K562 (cell line): ENCODE measurements around the gene PSMA6. TPM values are rescaled to one million over a fixed set of nuclear protein-coding genes. Genes with fewer than 3 reads are reported as not detected.

Experiments used
- ATAC-seq: fragments of 200-7000 bp; cut with Tn5 transposase; 3 replicates; pipeline ENCODE4 v1.9.1; 2020; ENCODE audit warnings: moderate library complexity
- BruUV-seq: library from RNA; stranded (reverse); fragments of 400-500 nt; replicated peaks from 2 replicates; lab custom pipeline; 2021; lab: Mats Ljungman, UMichigan
- CTCF ChIA-PET: fragments of 300-600 bp; formaldehyde crosslinking; extraction: SDS; loops from one replicate; lab custom pipeline; 2021; ENCODE audit warnings: low intra/inter-chr PET ratio; lab: Yijun Ruan, JAX
- POLR2A ChIA-PET: fragments of 300-600, 350-650 bp; sonication (Branson Sonifier 250); formaldehyde crosslinking; extraction: SDS; loops from one replicate; lab custom pipeline; 2021; ENCODE audit warnings: antibody characterized with exemption, inconsistent platforms; lab: Yijun Ruan, JAX
- DNase-seq, 4 experiments: peaks; one replicate each; pipeline versions ENCODE4 v3.0.0 to v3.0.0-alpha.2; 2011 to 2018; ENCODE audit warnings: low spot score in 3 of 4, mixed read lengths in 3 of 4; ENCODE audit errors: extremely low read depth in 1 of 4
- FAIRE-seq: peaks from 2 replicates; lab custom pipeline; 2011; peaks lifted over from hg19 to GRCh38; lab: Jason Lieb, UNC
- H2AFZ ChIP-seq: 2 replicates; pipeline ENCODE4 v1.6.0; 2011; ENCODE audit warnings: low read depth, low read length, control low read depth, inconsistent platforms
- H3K27ac ChIP-seq: fragments of 200-600 bp; 3 replicates; pipeline ENCODE4 v1.8.0; 2011; ENCODE audit warnings: low read depth, mild to moderate bottlenecking, control low read depth, inconsistent platforms, low read length, moderate library complexity, mixed read lengths; ENCODE audit errors: extremely low read depth
- H3K27me3 ChIP-seq, 2 experiments: fragments of 300-600 bp in 1 of 2; 2 replicates in 1 of 2; 3 replicates in 1 of 2; pipeline versions ENCODE4 v1.6.0 to v1.8.0; 2011; ENCODE audit warnings: inconsistent platforms in 2 of 2, low read length in 2 of 2, mild to moderate bottlenecking in 1 of 2, mixed read lengths in 1 of 2, moderate library complexity in 1 of 2; ENCODE audit not compliant: control insufficient read depth in 2 of 2, insufficient read depth in 2 of 2
- H3K36me3 ChIP-seq: fragments of 300-600 bp; 3 replicates; pipeline ENCODE4 v1.8.0; 2011; ENCODE audit warnings: mild to moderate bottlenecking, low read length, inconsistent platforms; ENCODE audit not compliant: control insufficient read depth, insufficient read depth
- H3K4me1 ChIP-seq, 2 experiments: fragments of 200-600 bp in 1 of 2; replicated peaks in 1 of 2; 2 replicates in 1 of 2; 3 replicates in 1 of 2; pipeline versions ENCODE4 v1.5.1 to v1.8.0; 2011; ENCODE audit warnings: inconsistent platforms in 2 of 2, low read length in 2 of 2, mild to moderate bottlenecking in 1 of 2, mixed read lengths in 1 of 2, moderate library complexity in 1 of 2; ENCODE audit not compliant: control insufficient read depth in 2 of 2, insufficient read depth in 2 of 2
- H3K4me2 ChIP-seq: 2 replicates; pipeline ENCODE4 v1.6.1; 2011; ENCODE audit warnings: low read length, control low read depth, inconsistent platforms, mixed read lengths; ENCODE audit not compliant: insufficient read depth
- H3K4me3 ChIP-seq: fragments of 200-600 bp; sonication (generic), shearing (Covaris generic); 2 replicates; pipeline ENCODE4 v1.5.1; 2016; ENCODE audit warnings: control low read depth, inconsistent platforms
- H3K79me2 ChIP-seq: fragments of 200-600 bp; 3 replicates; pipeline ENCODE4 v1.8.0; 2011; ENCODE audit warnings: low read length, inconsistent platforms; ENCODE audit not compliant: control insufficient read depth, insufficient read depth
- H3K9ac ChIP-seq, 2 experiments: 2 replicates each; pipeline versions ENCODE4 v1.6.0 to v1.6.1; 2011; ENCODE audit warnings: low read depth in 2 of 2, low read length in 2 of 2, control low read depth in 1 of 2, inconsistent platforms in 1 of 2, mild to moderate bottlenecking in 1 of 2, mixed read lengths in 1 of 2; ENCODE audit not compliant: insufficient read depth in 1 of 2
- H3K9me1 ChIP-seq: one replicate; pipeline ENCODE4 v1.6.0; 2011; ENCODE audit warnings: inconsistent platforms, mild to moderate bottlenecking, low read length, moderate library complexity; ENCODE audit not compliant: control insufficient read depth, insufficient read depth
- H3K9me3 ChIP-seq: replicated peaks from 2 replicates; pipeline ENCODE4 v1.5.1; 2011; ENCODE audit warnings: low read depth, low read length, inconsistent platforms; ENCODE audit not compliant: control insufficient read depth, insufficient read depth
- H4K20me1 ChIP-seq: replicated peaks from 2 replicates; pipeline ENCODE4 v1.6.1; 2011; ENCODE audit warnings: low read length, inconsistent platforms, mixed read lengths; ENCODE audit not compliant: control insufficient read depth, insufficient read depth
- ARID1B ChIP-seq: fragments of 450-650 bp; IDR thresholded peaks from 2 replicates; pipeline ENCODE4 v1.6.1; 2016; ENCODE audit warnings: antibody characterized with exemption, mild to moderate bottlenecking, inconsistent platforms
- BRD4 ChIP-seq: fragments of 200-600 bp; sonication (generic); IDR thresholded peaks from 2 replicates; pipeline ENCODE4 v1.6.1; 2017; ENCODE audit warnings: inconsistent platforms
- DMBX1 ChIP-seq: fragments of 250-450 bp; sonication (Bioruptor Pico); IDR thresholded peaks from 2 replicates; pipeline ENCODE4 v1.8.0; 2022; ENCODE audit warnings: inconsistent platforms, mild to moderate bottlenecking, moderate library complexity, borderline replicate concordance
- E2F3 ChIP-seq: fragments of 250-450 bp; sonication (Bioruptor Pico); IDR thresholded peaks from 2 replicates; pipeline ENCODE4 v1.4.0; 2020; ENCODE audit warnings: mild to moderate bottlenecking
- HOXB6 ChIP-seq: fragments of 250-450 bp; sonication (Bioruptor Pico); IDR thresholded peaks from 2 replicates; pipeline ENCODE4 v1.5.1; 2022; ENCODE audit warnings: mild to moderate bottlenecking, borderline replicate concordance
- IRF2 ChIP-seq: sonication (generic); formaldehyde crosslinking; IDR thresholded peaks from 2 replicates; pipeline ENCODE4 v1.8.1; 2022; ENCODE audit warnings: mild to moderate bottlenecking, missing genetic modification reagents
- PCBP1 ChIP-seq: fragments of 200-400 bp; formaldehyde crosslinking; IDR thresholded peaks from 2 replicates; pipeline ENCODE4 v1.6.1; 2018; ENCODE audit warnings: mild to moderate bottlenecking, low read depth, low read length; ENCODE audit not compliant: poor library complexity, severe bottlenecking
- POLR3A ChIP-seq: IDR thresholded peaks from 2 replicates; pipeline ENCODE4 v1.6.1; 2011; ENCODE audit warnings: borderline replicate concordance, mild to moderate bottlenecking, moderate library complexity; ENCODE audit not compliant: insufficient read length, insufficient read depth; ENCODE audit errors: extremely low read depth
- RFX5 ChIP-seq: IDR thresholded peaks from 2 replicates; pipeline ENCODE4 v1.6.1; 2011; ENCODE audit warnings: low read depth, mild to moderate bottlenecking, improper control_type of control experiment, low read length
- RHOXF2B ChIP-seq: fragments of 250-450 bp; sonication (Bioruptor Pico); conservative IDR thresholded peaks from 2 replicates; pipeline ENCODE4 v1.5.1; 2021
- ZNF764 ChIP-seq: fragments of 250-450 bp; sonication (Bioruptor Pico); IDR thresholded peaks from 2 replicates; pipeline ENCODE4 v1.4.0; 2020; ENCODE audit warnings: low read depth, mild to moderate bottlenecking, moderate library complexity
- WGBS: fragments of 100-300 bp; shearing (Covaris generic); methylation state at CpG from one replicate; pipeline ENCODE4 v1.1.6; 2016; ENCODE audit warnings: low coverage, mixed read lengths; ENCODE audit not compliant: insufficient coverage; ENCODE audit errors: missing lambda C conversion rate; 5-methylcytosine and 5-hydroxymethylcytosine counted together
- in situ Hi-C: fragments of 300-500 bp; cut with MboI; formaldehyde crosslinking; loops from 4 replicates; pipeline ENCODE4 v1.15.0; 2018; ENCODE audit warnings: inconsistent platforms, mixed read lengths
- intact Hi-C: fragments of 100-400 bp; cut with micrococcal nuclease; formaldehyde crosslinking; loops from 2 replicates; pipeline ENCODE4 v1.14.2; 2022
- polyA plus RNA-seq, 8 experiments: library from polyadenylated mRNA; depleted of rRNA in 4 of 8; stranded (reverse) in 5 of 8; unstranded in 3 of 8; fragments of >200 nt; fragmentation: Nextera tagmentation in 2 of 8; fragmentation: Illumina TruSeq in 1 of 8; extraction: Ambion mirVana in 2 of 8; extraction: Trizol in 1 of 8; gene quantifications; 2 replicates each; pipeline versions ENCODE4 v1.2.1 to v1.2.3, GENCODE V29; 2011 to 2014; ENCODE audit warnings: inconsistent platforms in 1 of 8, missing spikeins in 1 of 8
- total RNA-seq, 7 experiments: library from RNA; depleted of rRNA in 6 of 7; stranded (reverse); fragments of >200 nt in 6 of 7; fragmentation: Illumina TruSeq in 2 of 7; extraction: Trizol in 2 of 7; gene quantifications; 2 replicates each; pipeline versions ENCODE4 v1.2.1 to v1.2.3, GENCODE V29; 2011 to 2021; ENCODE audit warnings: low replicate concordance in 1 of 7
- TF ChIP-seq, protein P1 (sequence below): fragments of 450-650 bp; IDR thresholded peaks from 2 replicates; pipeline ENCODE4 v1.6.1; 2018; ENCODE audit warnings: mild to moderate bottlenecking, low read depth; ENCODE audit not compliant: partially characterized antibody

Gene PSMA6
- total and polyA plus RNA-seq, 9 of the 15 experiments (the other 6 are each of a cell fraction or from before 2014, with no cell fraction given) = 210 to 952 (median 288) TPM

DNA sequence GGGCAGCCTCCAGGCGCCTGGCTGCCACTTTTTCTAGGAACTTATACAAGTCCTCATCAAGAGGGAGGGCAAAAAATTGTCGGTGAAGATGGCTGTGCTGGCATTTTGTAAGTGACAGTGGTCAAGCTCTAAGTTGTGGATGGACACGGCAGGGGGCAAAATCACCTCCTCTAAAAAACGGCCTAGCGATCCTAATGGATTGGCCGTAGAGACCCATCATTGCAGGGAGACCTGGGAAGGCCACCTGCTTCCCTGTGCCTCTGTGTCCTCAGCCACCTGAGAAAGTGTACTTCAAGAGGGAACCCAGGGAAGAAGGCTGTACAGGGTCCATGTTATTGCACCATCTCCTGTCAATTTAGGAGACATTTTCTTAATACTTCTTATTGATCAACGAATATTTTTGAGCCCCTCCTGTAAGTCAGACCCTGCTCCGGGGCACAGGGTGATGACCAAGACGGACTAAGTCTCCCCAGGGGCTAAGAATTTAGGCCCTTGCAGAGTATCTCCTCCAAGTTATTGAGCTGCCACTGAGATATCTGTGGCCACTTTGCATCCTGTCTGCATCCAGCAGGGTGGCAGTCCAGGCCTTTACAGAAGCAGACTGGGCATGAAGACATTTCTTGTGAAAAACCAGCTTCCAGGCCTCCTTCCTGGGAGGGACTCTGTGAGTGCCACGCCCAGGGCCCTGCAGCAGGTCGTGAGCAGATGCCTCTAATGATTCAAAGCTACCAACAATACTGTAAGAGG, 40.5 kb downstream of the PSMA6 start:
- Histone ChIP-seq H3K36me3 (no peaks in the 10 kb centered on the region), H3K4me1 (peaks cover 43 to 51% of the 10 kb centered on the region in 2 experiments), H3K9me3 (no peaks in the 10 kb centered on the region), H3K79me2 (no peaks in the 10 kb centered on the region), H3K9me1 (peaks cover 4% of the 10 kb centered on the region), H3K4me2 (no peak overlapping the region; the same call in 1 of the 2 replicates), H3K27me3 (no peaks in the 10 kb centered on the region), H3K4me3 (no peak overlapping the region), H4K20me1 (no peaks in the 10 kb centered on the region), H3K27ac (no peak overlapping the region), H3K9ac (peak overlapping the region in 1 of 2 experiments; percentile 61; a peak in 1 of 4 replicates), H2AFZ (peak overlapping the region; percentile 81; the same call in 1 of the 2 replicates)
- WGBS = 66% methylated on average over 11 of the region's 11 CpGs
- ATAC-seq (no peak), DNase-seq (peak in 1 of 4 experiments; percentile 8), FAIRE-seq (no peak)
- CTCF ChIA-PET = no interaction called here
- in situ Hi-C loops (no loop called here), intact Hi-C loops (loop anchor here (5.0 kb wide), 2 partner anchors 35 to 70 kb away; partner anchors contain the start of gene NFKBIA)
- POLR2A ChIA-PET = interaction anchor here (0.7 to 1.6 kb wide), 3 partner anchors 14 to 71 kb away, joined by 4 to 6 read pairs (median 5); no protein-coding TSS in a partner anchor
- BruUV-seq = no TSS peak
- TF ChIP-seq, protein P1, sequence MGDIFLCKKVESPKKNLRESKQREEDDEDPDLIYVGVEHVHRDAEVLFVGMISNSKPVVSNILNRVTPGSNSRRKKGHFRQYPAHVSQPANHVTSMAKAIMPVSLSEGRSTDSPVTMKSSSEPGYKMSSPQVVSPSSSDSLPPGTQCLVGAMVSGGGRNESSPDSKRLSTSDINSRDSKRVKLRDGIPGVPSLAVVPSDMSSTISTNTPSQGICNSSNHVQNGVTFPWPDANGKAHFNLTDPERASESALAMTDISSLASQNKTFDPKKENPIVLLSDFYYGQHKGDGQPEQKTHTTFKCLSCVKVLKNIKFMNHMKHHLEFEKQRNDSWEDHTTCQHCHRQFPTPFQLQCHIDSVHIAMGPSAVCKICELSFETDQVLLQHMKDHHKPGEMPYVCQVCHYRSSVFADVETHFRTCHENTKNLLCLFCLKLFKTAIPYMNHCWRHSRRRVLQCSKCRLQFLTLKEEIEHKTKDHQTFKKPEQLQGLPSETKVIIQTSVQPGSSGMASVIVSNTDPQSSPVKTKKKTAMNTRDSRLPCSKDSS = no peak
- TF ChIP-seq DMBX1 (CRISPR knock-in tag) (no peak), RFX5 (no peak), IRF2 (CRISPR knock-in tag) (no peak), E2F3 (CRISPR knock-in tag) (no peak), BRD4 (no peak), POLR3A (no peak), RHOXF2B (CRISPR knock-in tag) (no peak), HOXB6 (CRISPR knock-in tag) (no peak), PCBP1 (no peak), ZNF764 (CRISPR knock-in tag) (no peak), ARID1B (no peak)
